ENCODE results near the gene PRR5L. TPM values are rescaled to one million over a fixed set of nuclear protein-coding genes. Genes with fewer than 3 reads are reported as not detected.

Gene PRR5L
- total and polyA plus RNA-seq, 2 experiments from 2014 or later, result 3.1 to 8.9 TPM

DNA sequence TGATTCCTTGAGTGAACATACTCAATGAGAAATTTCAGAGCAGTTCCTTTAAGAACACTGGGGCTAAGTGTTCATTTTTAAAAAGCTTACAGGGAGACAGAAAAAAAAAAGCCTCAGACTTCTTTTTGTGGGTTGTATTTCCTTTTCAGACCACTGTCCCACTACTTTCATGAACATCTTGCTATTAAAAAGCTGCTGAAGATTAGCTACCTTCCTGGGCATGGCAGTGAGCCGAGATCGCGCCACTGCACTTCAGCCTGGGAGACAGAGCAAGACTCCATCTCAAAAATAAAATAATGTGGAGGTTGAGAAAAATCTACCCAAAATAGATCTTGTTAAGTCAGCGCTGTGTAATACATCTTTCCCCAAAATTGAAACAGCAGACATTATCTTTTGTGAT is 203.2 kb downstream of the PRR5L start (continued):
- TF ChIP-seq ZNF331 (CRISPR knock-in tag; IDR thresholded peaks at IDR 0.05; ENCODE audit: low read depth), result no peak
- no peak for TF ChIP-seq POLR2AphosphoS5 (IDR thresholded peaks at IDR 0.05; ENCODE audit: low read depth)
- no peak for TF ChIP-seq JUNB (IDR thresholded peaks at IDR 0.05; ENCODE audit: unreplicated experiment)
- no peak for TF ChIP-seq CREB1 (CRISPR knock-in tag; IDR thresholded peaks at IDR 0.05; ENCODE audit: low read depth)
- TF ChIP-seq, protein P1, sequence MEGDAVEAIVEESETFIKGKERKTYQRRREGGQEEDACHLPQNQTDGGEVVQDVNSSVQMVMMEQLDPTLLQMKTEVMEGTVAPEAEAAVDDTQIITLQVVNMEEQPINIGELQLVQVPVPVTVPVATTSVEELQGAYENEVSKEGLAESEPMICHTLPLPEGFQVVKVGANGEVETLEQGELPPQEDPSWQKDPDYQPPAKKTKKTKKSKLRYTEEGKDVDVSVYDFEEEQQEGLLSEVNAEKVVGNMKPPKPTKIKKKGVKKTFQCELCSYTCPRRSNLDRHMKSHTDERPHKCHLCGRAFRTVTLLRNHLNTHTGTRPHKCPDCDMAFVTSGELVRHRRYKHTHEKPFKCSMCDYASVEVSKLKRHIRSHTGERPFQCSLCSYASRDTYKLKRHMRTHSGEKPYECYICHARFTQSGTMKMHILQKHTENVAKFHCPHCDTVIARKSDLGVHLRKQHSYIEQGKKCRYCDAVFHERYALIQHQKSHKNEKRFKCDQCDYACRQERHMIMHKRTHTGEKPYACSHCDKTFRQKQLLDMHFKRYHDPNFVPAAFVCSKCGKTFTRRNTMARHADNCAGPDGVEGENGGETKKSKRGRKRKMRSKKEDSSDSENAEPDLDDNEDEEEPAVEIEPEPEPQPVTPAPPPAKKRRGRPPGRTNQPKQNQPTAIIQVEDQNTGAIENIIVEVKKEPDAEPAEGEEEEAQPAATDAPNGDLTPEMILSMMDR (conservative IDR thresholded peaks at IDR 0.05; ENCODE audit: low read depth in 2 of 2), result no peak
- no peak for TF ChIP-seq EZH2 (IDR thresholded peaks at IDR 0.05; ENCODE audit: low read depth, unreplicated experiment)
- no peak for TF ChIP-seq STAT1 (IDR thresholded peaks at IDR 0.05; ENCODE audit: unreplicated experiment)

DNA sequence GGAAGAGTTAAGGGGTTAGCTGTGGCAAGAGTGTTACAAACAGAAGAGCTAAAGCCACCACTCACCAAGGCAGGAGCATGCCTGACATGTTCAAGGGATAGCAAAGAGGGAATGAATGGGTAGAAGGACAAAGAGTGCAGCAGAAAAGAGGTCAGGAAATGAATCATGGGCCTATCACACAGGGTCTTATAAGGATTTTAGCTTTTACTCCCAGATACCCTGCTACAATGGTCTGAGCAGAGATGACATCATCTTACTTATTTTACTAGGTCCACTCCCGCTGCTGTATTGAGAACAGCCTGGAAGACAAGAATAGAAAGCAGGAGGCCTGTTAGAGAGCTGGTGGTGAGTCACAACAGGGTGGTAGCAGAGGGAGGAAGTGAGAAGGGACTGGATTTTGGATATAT is 204.2 kb downstream of the PRR5L start:
- Histone ChIP-seq H3K27me3 (ENCODE audit: insufficient read depth) (no peaks in the 10 kb centered on the region), H4K20me1 (replicated peaks; ENCODE audit: insufficient read depth) (peaks cover 5% of the 10 kb centered on the region), H3K27ac (ENCODE audit: low read depth) (no peak overlapping the region), H2AFZ (no peak overlapping the region), H3K4me1 (ENCODE audit: insufficient read depth) (no peaks in the 10 kb centered on the region), H3K36me3 (ENCODE audit: insufficient read depth) (peaks cover 9% of the 10 kb centered on the region; the same call in 1 of the 2 replicates), H3K4me3 (no peak overlapping the region), H3K4me2 (no peak overlapping the region), H3K9me2 (ENCODE audit: insufficient read depth) (no peaks in the 10 kb centered on the region), H3F3A (replicated peaks; ENCODE audit: low read depth) (no peaks in the 10 kb centered on the region), H3K79me2 (replicated peaks; ENCODE audit: insufficient read depth) (no peaks in the 10 kb centered on the region)
- Mint-ChIP-seq H3K27ac (no peak overlapping the region), H3K9me3 (no peaks in the 10 kb centered on the region), H3K4me1 (no peaks in the 10 kb centered on the region), H3K4me3 (no peak overlapping the region), H3K36me3 (ENCODE audit: low read depth) (peaks cover 6% of the 10 kb centered on the region; the same call in 2 of the 3 replicates), H3K27me3 (ENCODE audit: insufficient read depth, low read depth, poor library complexity) (no peaks in the 10 kb centered on the region)
- DNase-seq (ENCODE audit: low spot score), result no peak
- no peak for ATAC-seq
- TF ChIP-seq, protein P2, sequence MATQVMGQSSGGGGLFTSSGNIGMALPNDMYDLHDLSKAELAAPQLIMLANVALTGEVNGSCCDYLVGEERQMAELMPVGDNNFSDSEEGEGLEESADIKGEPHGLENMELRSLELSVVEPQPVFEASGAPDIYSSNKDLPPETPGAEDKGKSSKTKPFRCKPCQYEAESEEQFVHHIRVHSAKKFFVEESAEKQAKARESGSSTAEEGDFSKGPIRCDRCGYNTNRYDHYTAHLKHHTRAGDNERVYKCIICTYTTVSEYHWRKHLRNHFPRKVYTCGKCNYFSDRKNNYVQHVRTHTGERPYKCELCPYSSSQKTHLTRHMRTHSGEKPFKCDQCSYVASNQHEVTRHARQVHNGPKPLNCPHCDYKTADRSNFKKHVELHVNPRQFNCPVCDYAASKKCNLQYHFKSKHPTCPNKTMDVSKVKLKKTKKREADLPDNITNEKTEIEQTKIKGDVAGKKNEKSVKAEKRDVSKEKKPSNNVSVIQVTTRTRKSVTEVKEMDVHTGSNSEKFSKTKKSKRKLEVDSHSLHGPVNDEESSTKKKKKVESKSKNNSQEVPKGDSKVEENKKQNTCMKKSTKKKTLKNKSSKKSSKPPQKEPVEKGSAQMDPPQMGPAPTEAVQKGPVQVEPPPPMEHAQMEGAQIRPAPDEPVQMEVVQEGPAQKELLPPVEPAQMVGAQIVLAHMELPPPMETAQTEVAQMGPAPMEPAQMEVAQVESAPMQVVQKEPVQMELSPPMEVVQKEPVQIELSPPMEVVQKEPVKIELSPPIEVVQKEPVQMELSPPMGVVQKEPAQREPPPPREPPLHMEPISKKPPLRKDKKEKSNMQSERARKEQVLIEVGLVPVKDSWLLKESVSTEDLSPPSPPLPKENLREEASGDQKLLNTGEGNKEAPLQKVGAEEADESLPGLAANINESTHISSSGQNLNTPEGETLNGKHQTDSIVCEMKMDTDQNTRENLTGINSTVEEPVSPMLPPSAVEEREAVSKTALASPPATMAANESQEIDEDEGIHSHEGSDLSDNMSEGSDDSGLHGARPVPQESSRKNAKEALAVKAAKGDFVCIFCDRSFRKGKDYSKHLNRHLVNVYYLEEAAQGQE (IDR thresholded peaks at IDR 0.05; ENCODE audit: unreplicated experiment), result no peak
- TF ChIP-seq POLR2AphosphoS5 (IDR thresholded peaks at IDR 0.05; ENCODE audit: low read depth) (no peak), ZNF114 (CRISPR knock-in tag; IDR thresholded peaks at IDR 0.05) (no peak)
- TF ChIP-seq, protein P3, sequence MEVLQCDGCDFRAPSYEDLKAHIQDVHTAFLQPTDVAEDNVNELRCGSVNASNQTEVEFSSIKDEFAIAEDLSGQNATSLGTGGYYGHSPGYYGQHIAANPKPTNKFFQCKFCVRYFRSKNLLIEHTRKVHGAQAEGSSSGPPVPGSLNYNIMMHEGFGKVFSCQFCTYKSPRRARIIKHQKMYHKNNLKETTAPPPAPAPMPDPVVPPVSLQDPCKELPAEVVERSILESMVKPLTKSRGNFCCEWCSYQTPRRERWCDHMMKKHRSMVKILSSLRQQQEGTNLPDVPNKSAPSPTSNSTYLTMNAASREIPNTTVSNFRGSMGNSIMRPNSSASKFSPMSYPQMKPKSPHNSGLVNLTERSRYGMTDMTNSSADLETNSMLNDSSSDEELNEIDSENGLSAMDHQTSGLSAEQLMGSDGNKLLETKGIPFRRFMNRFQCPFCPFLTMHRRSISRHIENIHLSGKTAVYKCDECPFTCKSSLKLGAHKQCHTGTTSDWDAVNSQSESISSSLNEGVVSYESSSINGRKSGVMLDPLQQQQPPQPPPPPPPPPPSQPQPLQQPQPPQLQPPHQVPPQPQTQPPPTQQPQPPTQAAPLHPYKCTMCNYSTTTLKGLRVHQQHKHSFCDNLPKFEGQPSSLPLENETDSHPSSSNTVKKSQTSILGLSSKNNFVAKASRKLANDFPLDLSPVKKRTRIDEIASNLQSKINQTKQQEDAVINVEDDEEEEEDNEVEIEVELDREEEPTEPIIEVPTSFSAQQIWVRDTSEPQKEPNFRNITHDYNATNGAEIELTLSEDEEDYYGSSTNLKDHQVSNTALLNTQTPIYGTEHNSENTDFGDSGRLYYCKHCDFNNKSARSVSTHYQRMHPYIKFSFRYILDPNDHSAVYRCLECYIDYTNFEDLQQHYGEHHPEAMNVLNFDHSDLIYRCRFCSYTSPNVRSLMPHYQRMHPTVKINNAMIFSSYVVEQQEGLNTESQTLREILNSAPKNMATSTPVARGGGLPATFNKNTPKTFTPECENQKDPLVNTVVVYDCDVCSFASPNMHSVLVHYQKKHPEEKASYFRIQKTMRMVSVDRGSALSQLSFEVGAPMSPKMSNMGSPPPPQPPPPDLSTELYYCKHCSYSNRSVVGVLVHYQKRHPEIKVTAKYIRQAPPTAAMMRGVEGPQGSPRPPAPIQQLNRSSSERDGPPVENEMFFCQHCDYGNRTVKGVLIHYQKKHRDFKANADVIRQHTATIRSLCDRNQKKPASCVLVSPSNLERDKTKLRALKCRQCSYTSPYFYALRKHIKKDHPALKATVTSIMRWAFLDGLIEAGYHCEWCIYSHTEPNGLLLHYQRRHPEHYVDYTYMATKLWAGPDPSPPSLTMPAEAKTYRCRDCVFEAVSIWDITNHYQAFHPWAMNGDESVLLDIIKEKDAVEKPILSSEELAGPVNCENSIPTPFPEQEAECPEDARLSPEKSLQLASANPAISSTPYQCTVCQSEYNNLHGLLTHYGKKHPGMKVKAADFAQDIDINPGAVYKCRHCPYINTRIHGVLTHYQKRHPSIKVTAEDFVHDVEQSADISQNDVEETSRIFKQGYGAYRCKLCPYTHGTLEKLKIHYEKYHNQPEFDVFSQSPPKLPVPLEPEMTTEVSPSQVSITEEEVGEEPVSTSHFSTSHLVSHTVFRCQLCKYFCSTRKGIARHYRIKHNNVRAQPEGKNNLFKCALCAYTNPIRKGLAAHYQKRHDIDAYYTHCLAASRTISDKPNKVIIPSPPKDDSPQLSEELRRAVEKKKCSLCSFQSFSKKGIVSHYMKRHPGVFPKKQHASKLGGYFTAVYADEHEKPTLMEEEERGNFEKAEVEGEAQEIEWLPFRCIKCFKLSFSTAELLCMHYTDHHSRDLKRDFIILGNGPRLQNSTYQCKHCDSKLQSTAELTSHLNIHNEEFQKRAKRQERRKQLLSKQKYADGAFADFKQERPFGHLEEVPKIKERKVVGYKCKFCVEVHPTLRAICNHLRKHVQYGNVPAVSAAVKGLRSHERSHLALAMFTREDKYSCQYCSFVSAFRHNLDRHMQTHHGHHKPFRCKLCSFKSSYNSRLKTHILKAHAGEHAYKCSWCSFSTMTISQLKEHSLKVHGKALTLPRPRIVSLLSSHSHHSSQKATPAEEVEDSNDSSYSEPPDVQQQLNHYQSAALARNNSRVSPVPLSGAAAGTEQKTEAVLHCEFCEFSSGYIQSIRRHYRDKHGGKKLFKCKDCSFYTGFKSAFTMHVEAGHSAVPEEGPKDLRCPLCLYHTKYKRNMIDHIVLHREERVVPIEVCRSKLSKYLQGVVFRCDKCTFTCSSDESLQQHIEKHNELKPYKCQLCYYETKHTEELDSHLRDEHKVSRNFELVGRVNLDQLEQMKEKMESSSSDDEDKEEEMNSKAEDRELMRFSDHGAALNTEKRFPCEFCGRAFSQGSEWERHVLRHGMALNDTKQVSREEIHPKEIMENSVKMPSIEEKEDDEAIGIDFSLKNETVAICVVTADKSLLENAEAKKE (CRISPR knock-in tag; IDR thresholded peaks at IDR 0.05), result no peak
- TF ChIP-seq, protein P1 (conservative IDR thresholded peaks at IDR 0.05; ENCODE audit: low read depth in 2 of 2), result no peak

Measured in GM23338 (cell line).